GM21825 (cell line): ENCODE results near the gene TMEM239.
A peak's percentile ranks its signal among the peaks of the same experiment; 100 is the strongest.
"Not testable (repeated sequence)": the region's sequence is repeated elsewhere in the genome, so short reads cannot be mapped to it uniquely, and the experiment has no call there.

Experiments used
- ATAC-seq: cut with Tn5 transposase; IDR thresholded peaks from one replicate; pipeline ENCODE4 v1.9.1; 2021; ENCODE audit warnings: mild to moderate bottlenecking, moderate library complexity; ENCODE audit not compliant: unreplicated experiment

Gene TMEM239

DNA sequence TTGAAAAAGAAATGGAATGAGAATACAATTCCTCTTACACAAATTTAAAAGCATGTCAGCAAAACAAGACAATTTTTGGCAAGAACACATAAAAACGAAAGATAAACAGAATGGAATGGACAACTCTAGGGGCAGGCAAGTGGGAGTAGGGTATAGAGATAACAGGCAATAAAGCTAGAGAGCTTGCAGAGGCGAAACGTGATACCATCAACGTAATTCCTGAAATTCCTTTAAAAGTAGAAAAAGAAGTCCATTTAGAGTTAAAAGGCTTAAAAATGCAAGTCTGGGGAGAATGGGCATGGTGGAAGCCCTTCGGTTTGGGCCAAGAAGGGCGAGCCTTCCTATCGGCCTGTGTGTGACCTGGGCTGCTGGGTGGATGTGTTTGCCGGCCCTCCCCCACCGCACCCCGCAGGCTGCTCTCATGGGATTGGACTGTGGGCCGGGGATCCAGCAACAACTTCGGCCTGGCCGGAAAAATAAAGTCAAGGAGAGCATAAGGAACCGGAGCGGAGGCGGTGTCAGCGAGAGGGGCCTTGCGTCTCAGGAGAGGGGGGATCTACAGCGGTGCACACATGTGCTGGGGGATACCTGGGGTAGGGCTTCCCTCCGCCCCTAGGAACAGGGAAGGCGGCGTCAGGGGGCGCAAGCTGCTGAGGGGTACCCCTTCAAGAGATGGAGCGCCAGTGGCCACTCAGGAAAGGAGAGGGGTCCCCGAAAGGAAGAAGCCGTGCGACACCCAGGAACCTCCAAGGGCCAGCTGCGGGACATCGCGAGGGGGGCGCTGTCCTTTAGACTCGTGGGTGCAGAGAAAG lies 4.1 kb downstream of the TMEM239 start:
- ATAC-seq = no peak

DNA sequence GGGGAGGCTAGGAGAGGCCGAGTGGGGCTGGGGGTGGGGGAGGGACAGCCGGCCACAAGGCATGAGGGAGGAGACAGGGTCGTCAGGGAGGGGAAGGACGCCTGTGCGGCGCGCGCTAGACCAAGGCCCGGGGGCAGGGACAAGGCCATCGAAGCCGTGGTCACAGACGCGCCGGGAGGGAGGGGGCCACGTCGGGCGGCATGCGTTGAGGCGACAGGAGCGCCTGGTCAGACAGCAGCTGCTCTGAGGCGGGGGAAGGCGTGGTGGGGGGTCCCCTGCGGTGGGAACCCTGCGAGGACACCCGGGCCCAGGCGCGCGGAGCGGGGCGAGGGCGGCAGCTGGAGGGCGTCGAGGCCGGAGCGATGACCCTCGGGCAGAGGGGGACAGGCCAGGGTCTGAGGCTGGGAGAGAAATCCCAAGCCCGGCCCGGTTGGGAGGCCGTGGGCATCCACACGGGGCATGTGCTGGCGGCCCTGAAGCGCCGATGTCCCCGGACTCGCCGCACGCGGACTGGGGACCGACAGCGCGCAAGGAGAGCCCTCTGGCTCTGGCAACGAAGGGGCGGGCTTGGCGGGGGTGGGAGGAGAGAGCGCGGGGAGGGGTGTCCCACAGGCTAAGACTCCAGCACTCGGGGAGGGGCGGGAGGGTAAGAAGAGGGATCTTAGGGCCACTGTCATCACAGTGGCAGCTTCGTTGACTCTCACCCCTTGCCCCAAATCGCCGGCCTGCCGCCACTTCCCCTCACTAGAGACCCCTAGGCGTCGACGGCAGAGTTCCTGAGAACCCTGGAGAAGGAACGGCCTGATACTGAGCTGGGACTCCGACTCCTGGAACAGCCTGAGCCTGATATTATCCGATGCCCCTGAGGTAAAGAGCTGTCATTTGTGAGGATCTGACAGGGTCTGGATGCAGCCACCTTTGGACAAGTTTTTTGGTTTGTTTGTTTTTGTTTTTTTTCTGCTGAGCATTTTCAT lies 5.0 kb downstream of the TMEM239 start:
- ATAC-seq = no peak

DNA sequence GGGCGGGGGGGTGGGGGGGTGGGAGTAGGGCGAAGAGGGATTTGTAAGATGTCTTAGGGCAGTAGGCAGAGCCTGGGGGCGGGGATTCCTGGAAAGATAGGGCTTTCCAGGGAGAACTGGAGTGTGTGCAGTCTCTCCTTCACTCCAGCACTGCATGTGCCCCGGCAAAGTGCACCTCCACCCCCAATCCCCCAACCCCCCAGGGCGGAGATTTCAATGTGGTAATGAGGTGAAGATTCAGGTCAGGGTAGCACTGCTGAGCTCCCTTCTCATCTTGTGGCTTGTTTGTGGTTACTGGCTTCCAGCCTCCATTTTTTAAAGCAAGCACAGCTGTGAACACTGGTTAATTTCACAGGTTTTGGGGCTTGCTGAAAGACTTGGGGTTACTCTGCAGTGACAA lies 5.9 kb downstream of the TMEM239 start:
- ATAC-seq = no peak

- no peak for ATAC-seq
Observed at GRCh38 chr20:2825761-2826160, 9.6 kb downstream of the TMEM239 start.

DNA sequence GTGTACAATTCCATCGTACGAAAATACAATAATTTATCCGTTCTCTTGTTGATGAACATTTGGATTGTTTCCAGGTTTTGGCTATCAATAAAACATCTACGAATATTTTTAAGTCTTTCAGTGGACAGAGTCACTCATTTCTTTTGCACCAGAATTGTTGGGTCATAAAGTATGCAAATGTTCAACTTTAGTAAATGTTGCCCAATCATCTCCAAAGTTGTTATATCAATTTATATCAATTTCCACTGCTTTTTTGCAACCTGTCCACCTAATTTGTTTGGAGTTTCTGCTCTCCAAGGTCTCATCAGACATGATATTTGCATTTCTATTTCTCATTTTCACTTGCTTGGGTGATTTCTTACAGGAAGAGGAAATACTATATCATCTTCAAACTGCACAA lies 10.5 kb downstream of the TMEM239 start:
- ATAC-seq = no peak

- no peak for ATAC-seq
Observed at GRCh38 chr20:2829376-2829775, 13.2 kb downstream of the TMEM239 start.

DNA sequence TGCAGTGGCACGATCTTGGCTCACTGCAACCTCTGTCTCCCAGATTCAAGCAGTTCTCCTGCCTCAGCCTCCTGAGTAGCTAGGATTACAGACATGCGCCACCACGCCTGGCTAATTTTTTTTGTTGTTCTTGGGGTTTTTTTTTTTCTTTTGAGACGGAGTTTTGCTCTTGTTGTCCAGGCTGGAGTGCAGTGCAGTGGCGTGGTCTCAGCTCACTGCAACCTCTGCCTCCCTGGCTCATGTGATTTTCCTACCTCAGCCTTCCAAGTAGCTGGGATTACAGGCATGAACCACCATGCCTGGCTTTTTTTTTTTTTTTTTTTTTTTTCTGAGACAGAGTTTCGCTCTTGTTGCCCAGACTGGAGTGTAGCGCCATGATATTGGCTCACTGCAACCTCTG lies 15.0 kb downstream of the TMEM239 start:
- ATAC-seq = not testable (repeated sequence)

- ATAC-seq = no peak
Observed at GRCh38 chr20:2833761-2834160, 17.6 kb downstream of the TMEM239 start.

DNA sequence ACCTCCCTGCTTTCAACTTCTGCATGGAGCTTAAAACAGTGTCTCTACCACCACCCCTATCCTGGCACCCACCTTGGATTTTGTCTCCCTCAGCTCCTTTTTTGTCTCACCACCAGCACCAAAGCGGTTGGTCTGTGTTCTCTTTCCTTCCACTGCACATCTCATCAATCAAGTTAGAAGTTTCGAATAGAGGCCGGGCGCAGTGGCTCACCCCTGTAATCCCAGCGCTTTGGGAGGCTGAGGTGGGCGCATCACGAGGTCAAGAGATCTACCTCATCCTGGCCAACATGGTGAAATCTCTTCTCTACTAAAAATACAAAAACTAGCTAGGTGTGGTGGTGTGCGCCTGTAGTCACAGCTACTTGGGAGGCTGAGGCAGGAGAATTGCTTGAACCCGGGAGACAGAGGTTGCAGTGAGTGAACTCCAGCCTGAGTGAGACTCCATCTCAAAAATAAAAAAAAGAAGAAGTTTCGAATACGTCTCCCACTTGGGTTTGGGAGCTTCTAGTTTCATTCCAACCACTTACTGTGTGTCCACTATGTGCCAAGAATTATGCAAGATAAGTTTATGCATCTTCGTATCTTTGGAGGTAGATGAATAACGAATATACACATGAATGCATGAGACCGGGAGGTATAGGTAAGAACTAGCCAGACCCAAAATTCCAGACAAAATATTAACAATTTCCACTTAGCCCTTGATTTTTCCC lies 18.4 kb downstream of the TMEM239 start:
- ATAC-seq = no peak

- ATAC-seq = no peak
Observed at GRCh38 chr20:2835331-2835796, 19.2 kb downstream of the TMEM239 start.

DNA sequence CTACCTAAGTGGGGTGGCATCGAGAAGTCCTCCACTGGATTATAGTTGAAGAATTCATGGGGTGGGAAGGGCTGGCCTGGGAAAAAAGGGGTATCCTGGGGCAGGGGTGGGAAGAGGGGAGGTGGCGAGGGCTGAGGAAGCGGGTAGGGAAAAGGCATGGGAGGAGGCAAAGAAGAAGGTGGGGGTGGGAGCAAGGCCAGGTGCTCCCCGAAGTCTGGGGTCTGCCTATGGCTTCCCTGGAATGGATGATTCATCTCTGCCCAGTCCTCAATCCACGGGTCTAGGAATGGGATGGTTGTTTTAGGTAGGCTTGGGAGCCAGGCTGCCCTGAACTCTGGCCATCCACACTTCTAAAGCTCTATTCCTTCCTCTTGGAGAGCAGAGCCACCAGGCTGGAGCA lies 19.9 kb downstream of the TMEM239 start:
- ATAC-seq = no peak

- ATAC-seq = no peak
Observed at GRCh38 chr20:2837221-2837960, 21.2 kb downstream of the TMEM239 start.

DNA sequence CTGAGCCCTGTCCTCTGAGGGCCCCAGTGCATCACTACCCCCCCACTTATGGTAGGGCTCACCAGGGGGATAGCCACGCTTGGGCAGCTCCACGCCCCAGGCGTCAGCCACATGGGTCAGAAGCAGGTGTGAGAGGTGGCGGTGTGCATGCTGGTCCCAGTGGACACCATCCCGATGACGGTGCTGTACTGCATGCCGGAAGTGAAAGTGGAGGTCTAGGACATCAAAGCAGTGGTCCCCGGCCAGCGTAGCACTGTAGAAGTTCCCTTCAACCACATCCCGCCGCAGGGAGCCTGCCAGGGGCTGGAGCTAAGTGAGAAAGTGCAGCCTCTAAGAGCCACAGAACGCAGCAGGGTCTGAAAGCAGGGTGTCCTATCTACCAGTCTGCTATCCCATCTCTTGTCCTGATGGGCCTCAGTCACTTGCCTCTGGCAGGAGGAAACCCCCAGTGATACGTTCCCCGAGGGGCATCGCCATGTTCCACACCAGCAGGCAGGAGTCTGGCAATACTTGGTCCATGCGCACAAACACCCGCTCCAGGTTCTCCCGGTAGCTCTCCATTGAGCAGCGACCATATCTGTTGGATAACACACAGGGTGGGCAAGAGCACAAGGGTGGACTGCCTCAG lies 22.1 kb downstream of the TMEM239 start:
- no peak for ATAC-seq

GRCh38 chr20:2838847-2839671 lies 22.9 kb downstream of the TMEM239 start:
- no peak for ATAC-seq

GRCh38 chr20:2839732-2840137 lies 23.6 kb downstream of the TMEM239 start:
- ATAC-seq = no peak

DNA sequence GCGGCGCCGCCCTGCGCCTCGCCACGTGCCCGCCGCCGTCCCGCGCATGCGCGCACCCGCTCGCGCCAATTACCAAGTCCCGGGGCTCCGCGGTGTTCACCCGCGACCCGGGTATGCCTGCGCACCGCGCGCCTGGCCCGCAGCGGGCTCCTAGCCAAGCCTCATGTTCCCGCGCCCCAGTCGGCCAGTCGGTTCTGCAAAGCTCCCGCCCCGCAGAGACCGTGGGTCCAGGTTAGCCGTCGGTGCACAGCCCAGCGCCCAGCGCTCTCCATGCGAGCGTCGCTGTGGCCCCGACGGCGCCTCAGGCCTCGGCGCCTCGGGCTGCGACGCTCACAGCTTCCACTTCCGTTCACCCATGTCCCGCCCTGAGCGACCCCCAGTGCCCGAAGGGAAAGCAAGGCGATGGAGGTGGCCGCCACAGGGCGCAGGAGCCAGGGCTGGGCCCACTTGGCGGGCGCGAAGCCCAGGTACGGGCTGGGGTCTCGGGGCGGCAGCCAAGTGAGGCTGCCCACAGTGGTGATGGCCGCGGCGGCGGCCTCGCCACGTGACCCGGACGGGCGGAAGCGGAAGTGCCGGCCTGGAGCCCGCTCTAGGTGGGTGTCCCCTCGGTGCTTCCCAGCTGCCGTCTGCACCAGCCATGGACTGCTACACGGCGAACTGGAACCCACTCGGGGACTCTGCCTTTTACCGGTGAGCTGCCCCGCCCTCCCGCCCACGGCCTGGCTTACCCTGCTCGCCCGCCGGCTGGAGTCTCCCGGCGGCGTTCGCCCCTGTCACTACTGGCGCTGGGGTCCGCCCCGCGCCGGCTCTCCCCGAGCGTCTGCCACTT lies 24.2 kb downstream of the TMEM239 start, which contains the start of the genes PCED1A and VPS16:
TSS of gene PCED1A (minus strand) at position 518 of the 829 bp plus-strand sequence. CDS start 743 bp downstream, outside the sequence.
TSS of gene VPS16 (plus strand) at position 608 of the 829 bp plus-strand sequence. CDS start at position 638, 30 bp downstream.
- peak; percentile 91 for ATAC-seq

- ATAC-seq = peak; percentile 31
Observed at GRCh38 chr20:2840967-2841531, 24.9 kb downstream of the TMEM239 start.

DNA sequence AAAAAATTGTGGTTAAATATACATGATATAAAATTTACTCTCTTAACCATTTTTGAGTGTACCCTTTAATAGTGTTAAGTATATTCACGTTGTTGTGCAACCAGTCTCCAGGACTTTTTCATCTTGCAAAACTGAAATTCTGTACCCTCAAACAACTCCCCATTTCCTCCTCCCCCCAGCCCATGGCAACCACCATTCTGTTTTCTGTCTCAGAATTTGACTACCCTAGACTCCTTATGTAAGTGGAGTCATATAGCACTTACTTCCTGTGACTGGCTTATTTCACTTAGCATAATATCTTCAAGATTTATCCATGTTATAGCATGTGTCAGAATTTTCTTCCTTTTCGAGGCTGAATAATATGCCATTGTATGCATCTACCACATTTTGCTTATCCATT lies 29.4 kb downstream of the TMEM239 start:
- no peak for ATAC-seq
